NCI-H82 (cell line): ENCODE results near the gene CYP3A4.
"Not testable (repeated sequence)": the region's sequence is repeated elsewhere in the genome, so short reads cannot be mapped to it uniquely, and the experiment has no call there.

Experiments used
- DNase-seq: peaks from one replicate; lab custom pipeline; 2025; lab: John Stamatoyannopoulos, UW

Gene CYP3A4

GRCh38 chr7:99752356-99752755, 31.6 kb downstream of the CYP3A4 start:
- DNase-seq = no peak

DNA sequence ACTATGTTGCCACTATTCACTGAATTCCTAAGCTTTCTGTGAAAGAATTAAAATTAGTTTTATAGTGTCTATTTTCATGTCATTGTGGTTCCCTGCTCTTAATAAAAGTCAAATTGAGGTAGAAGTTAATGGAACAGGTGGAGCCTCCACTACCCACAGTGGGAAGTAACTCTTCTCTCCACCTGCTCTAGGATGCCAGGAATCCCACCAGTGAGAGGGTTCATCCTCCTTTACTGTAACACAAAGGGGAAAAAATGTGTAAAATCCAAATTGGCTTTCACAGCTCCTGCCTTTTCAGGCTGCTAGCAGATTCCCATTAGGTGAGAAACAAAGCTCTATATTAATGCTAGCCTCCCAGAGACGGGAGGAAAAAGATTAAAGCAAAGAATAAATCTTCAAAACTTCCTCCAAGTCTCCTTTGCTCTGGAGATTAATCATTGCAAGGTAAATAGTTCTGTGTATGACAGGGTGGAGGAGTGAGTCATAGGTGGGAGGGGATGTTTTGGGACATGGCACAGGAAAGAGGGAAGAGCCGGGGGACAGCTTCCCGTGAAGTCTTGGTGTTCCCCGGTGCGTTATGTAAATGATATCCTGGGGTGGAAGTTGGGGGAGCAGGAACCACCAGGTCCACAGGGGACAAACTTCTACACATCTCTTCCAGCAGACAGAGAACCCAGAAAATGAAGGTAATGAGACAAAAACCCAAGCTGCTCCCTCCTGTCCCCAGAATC, 32.5 kb downstream of the CYP3A4 start:
- not testable (repeated sequence) for DNase-seq

GRCh38 chr7:99748846-99749579, 35.0 kb downstream of the CYP3A4 start:
- no peak for DNase-seq

DNA sequence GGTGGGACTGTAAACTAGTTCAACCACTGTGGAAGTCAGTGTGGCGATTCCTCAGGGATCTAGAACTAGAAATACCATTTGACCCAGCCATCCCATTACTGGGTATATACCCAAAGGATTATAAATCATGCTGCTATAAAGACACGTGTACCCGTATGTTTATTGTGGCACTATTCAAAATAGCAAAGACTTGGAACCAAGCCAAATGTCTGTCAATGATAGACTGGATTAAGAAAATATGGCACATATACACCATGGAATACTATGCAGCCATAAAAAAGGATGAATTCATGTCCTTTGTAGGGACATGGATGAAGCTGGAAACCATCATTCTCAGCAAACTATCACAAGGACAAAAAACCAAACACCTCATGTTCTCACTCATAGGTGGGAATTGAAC, 37.1 kb downstream of the CYP3A4 start:
- not testable (repeated sequence) for DNase-seq

GRCh38 chr7:99745395-99745794, 38.6 kb downstream of the CYP3A4 start:
- DNase-seq = not testable (repeated sequence)

GRCh38 chr7:99742737-99743394, 41.1 kb downstream of the CYP3A4 start:
- DNase-seq = no peak

- DNase-seq = no peak
These were observed 42.6 kb downstream of the CYP3A4 start for GRCh38 chr7:99741441-99741795.

DNA sequence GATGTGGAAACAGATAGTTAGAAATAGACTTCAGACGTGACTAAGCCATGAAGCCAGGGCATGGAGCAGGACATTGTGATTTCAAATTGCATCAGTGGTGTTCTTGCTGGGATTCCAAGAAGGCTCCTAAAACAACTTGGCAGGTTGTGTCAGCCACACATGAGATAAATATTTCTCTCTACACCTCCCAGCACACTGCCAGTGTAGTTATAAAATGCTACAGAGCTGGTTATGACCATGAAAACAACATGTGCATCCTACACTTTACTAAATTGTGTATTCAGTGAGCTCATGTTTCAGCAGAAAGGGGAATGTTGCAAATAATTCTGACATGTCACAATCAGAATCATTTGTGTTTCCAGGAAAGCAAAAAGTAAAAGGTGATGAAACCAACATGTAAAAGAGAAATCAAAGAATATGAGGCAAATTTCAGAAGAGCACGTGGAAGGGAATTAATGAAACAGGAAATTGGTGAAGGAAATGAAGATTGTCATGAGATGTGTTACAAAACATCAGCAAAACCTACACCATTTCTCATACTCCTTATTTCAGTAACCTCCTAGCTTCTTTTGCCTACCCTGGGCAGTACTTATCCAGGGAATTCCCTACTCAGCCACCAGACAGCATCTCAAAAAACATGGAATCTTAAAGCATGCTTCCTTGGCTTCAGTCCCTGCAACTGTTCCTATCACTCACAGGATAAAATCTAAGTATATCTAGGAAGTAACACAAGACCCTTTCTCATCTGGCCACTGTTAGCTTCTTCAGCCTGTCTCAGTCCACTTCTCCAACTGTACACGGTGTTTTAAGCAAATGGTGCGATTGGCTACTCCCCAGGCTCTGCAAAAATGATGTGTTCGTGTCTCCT, 43.2 kb downstream of the CYP3A4 start:
- DNase-seq = no peak

- DNase-seq = no peak
These were observed 44.0 kb downstream of the CYP3A4 start for GRCh38 chr7:99739699-99740572.

DNA sequence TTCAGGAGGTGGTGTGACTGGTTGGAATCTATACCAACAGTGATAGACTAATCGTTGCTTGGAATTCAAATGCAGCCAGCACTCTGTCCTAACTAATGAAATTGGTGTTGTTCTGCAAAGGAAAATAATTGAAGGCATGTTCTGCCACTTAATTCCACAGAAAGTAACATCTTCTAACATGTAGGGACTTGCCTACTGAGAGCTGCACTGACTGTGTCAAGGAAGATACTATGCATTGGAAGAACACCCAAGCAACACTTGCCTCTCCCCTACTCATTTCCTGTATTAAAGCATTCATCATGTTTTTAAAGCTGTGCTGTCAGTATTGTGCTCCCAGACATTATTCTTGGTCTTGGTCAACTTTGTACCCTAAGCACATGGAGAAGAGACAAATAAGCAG, 46.3 kb downstream of the CYP3A4 start:
- no peak for DNase-seq

- not testable (repeated sequence) for DNase-seq
These were observed 47.3 kb downstream of the CYP3A4 start for GRCh38 chr7:99736667-99737066.

- no peak for DNase-seq
These were observed 49.0 kb downstream of the CYP3A4 start, which contains the start of gene CYP3A7 for GRCh38 chr7:99734987-99735386. TSS of gene CYP3A7 (minus strand) at chr7:99735196. CDS start at chr7:99735093, 103 bp downstream.

DNA sequence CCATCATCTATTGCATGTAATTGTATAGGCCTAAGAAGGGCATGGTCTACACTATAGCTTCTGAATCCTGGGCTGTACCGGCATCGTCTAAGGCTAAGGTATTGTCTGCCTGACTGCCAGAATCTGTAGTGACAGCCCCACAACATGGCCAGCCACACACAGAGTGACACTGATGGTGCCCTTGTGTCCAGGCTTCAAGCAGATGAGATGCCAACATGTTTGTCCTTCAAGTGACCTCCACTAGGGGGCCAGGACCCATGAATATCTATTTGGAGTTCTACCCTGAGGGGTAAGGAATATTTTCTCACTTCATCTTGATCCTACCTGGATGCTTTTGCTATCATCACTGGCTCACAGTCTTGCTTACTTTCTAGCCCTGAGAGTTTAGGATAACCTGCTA, 50.5 kb downstream of the CYP3A4 start:
- no peak for DNase-seq

DNA sequence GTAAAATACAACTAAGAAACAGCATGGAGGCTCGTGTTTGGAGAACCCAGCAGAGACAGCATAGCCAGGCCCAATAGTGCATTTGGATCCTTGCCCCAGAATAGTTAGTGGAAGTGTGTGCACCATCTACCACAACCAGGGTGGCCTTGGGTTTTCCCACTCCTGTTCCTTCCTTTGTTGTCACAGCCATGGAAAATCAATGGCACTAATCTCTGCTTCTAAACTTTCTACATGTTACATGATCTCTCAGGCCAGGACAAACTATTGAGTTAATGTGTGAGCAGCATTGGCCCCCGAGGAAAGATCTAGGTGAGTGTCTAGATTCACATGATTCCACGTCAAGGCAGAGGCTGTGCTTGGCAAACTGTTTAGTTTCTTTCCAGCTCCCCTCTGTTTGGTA, 51.0 kb downstream of the CYP3A4 start:
- no peak for DNase-seq

DNA sequence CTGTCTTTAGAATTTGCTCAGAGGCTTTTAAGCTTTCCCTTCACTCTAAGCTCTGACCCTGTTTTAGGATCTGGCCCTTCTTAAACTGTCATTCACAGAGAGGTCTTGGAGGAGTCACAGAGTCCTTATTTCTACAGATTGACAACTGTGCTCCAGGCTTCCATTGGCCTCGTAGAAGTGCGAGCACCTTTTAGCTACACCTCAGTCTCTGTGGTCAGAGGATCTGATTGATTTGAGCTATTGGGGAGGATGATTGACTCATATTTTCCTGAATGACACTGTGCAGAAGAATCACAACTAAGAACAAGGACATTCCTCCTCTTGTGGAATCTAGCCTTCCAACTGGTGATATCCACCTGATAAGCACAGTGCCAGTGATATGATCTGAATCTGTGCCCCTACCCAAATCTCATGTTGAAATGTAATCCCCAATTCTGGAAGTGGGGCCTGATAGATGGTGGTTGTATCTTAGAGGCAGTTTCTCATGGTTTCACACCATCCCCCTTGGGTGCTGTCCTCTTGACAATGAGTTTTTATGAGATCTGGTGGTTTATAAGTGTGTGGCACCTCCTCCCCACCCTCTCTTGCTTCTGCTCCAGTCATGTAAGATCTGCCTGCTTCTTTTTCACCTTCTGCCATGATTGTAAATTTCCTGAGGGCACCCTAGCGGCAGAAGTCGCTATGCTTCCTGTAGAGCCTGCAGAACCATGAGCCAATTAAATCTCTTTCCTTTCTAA, 52.2 kb downstream of the CYP3A4 start:
- DNase-seq = no peak

- DNase-seq = no peak
These were observed 53.0 kb downstream of the CYP3A4 start for GRCh38 chr7:99730992-99731391.

- DNase-seq = no peak
These were observed 53.7 kb downstream of the CYP3A4 start for GRCh38 chr7:99730238-99730810.

GRCh38 chr7:99729486-99730237, 54.3 kb downstream of the CYP3A4 start:
- DNase-seq = no peak

DNA sequence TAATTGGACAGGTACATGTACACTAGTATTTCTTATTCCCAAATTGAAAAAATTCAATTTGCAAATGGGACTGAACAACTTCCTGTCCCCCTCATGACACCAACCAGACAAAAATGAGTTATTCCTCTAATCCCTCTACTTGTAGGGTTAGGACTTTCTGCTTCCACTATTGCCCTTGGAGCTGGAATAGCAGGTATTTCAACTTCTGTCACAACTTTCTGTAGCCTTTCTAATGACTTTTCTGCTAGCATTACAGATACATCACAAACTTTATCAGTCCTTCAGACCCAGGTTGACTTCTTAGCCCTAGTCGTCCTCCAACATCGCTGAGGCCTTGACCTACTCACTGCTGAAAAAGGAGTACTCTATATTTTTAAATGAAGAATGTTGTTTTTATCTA, 55.4 kb downstream of the CYP3A4 start:
- DNase-seq = no peak
